PC-9 (cell line): ENCODE measurements around the gene MEX3A. TPM values are rescaled to one million over a fixed set of nuclear protein-coding genes. Genes with fewer than 3 reads are reported as not detected.
A peak's percentile ranks its signal among the peaks of the same experiment; 100 is the strongest.
"Not testable (repeated sequence)": the region's sequence is repeated elsewhere in the genome, so short reads cannot be mapped to it uniquely, and the experiment has no call there.

ENCODE experiments used
- BruUV-seq: library from RNA; stranded (reverse); fragments of 400-500 nt; replicated peaks from 2 replicates; lab custom pipeline; 2021; lab: Mats Ljungman, UMichigan
- CTCF ChIA-PET: fragments of 300-600 bp; sonication (Branson Sonifier 250); formaldehyde crosslinking; loops from one replicate; lab custom pipeline; 2022; ENCODE audit warnings: antibody characterized with exemption; lab: Charles Lee
- POLR2A ChIA-PET: fragments of 300-600 bp; sonication (Branson Sonifier 250); formaldehyde crosslinking; loops from one replicate; lab custom pipeline; 2022; ENCODE audit warnings: antibody characterized with exemption; ENCODE audit not compliant: unreplicated experiment; lab: Charles Lee
- DNase-seq, 2 experiments: peaks; one replicate each; pipeline versions ENCODE4 v3.0.0 to v3.0.0-alpha.2; 2015 to 2022; ENCODE audit warnings: mixed read lengths in 1 of 2
- H2AFZ ChIP-seq: fragments of 200-600 bp; sonication (generic); 2 replicates; pipeline ENCODE4 v1.8.1; 2017; ENCODE audit warnings: antibody characterized with exemption
- H3F3A ChIP-seq: fragments of 200-600 bp; sonication (generic); 2 replicates; pipeline ENCODE4 v1.8.1; 2017; ENCODE audit warnings: antibody characterized with exemption, mild to moderate bottlenecking, low read depth; ENCODE audit not compliant: insufficient read depth
- H3K27ac ChIP-seq: fragments of 200-600 bp; sonication (generic); 2 replicates; pipeline ENCODE4 v1.6.1; 2016; ENCODE audit warnings: mixed run types
- H3K27me3 ChIP-seq: fragments of 200-600 bp; sonication (generic); 2 replicates; pipeline ENCODE4 v1.6.1; 2016; ENCODE audit warnings: low read depth, mixed run types; ENCODE audit not compliant: insufficient read depth
- H3K36me3 ChIP-seq: fragments of 200-600 bp; sonication (generic); 2 replicates; pipeline ENCODE4 v1.6.1; 2016; ENCODE audit warnings: low read depth, mixed run types
- H3K4me1 ChIP-seq: fragments of 200-600 bp; sonication (generic); replicated peaks from 2 replicates; pipeline ENCODE4 v1.6.1; 2016; ENCODE audit warnings: mixed run types; ENCODE audit not compliant: insufficient read depth
- H3K4me2 ChIP-seq: fragments of 200-600 bp; sonication (generic); 2 replicates; pipeline ENCODE4 v1.6.1; 2017; ENCODE audit warnings: mixed run types
- H3K4me3 ChIP-seq: fragments of 200-600 bp; sonication (generic); 2 replicates; pipeline ENCODE4 v1.6.1; 2016; ENCODE audit warnings: mixed run types
- H3K79me2 ChIP-seq: fragments of 200-600 bp; sonication (generic); 2 replicates; pipeline ENCODE4 v1.6.1; 2017; ENCODE audit warnings: low read depth, mixed run types
- H3K9me2 ChIP-seq: fragments of 200-600 bp; sonication (generic); 2 replicates; pipeline ENCODE4 v1.8.1; 2017; ENCODE audit warnings: mild to moderate bottlenecking; ENCODE audit not compliant: insufficient read depth
- H3K9me3 ChIP-seq: fragments of 200-600 bp; sonication (generic); 2 replicates; pipeline ENCODE4 v1.8.1; 2016; ENCODE audit warnings: low read depth; ENCODE audit not compliant: insufficient read depth
- H4K20me1 ChIP-seq: fragments of 200-600 bp; sonication (generic); 2 replicates; pipeline ENCODE4 v1.8.1; 2017; ENCODE audit not compliant: insufficient read depth
- CTCF ChIP-seq: fragments of 200-600 bp; sonication (generic); conservative IDR thresholded peaks from 2 replicates; pipeline ENCODE4 v1.6.1; 2017; ENCODE audit warnings: mixed run types, antibody characterized with exemption, mild to moderate bottlenecking, moderate library complexity
- EZH2 ChIP-seq: fragments of 200-600 bp; sonication (generic); IDR thresholded peaks from 2 replicates; pipeline ENCODE4 v1.8.0; 2017; ENCODE audit warnings: antibody characterized with exemption, low read depth
- intact Hi-C: fragments of 100-400 bp; cut with micrococcal nuclease; formaldehyde crosslinking; loops from one replicate; pipeline ENCODE4 v1.10.0; 2022; ENCODE audit not compliant: unreplicated experiment
- total RNA-seq: library from RNA; stranded (reverse); gene quantifications from 2 replicates; pipeline ENCODE4 v1.2.3, GENCODE V29; 2021

Gene MEX3A
- total RNA-seq, 1 experiment from 2014 or later, result 7.2 TPM

GRCh38 chr1:156117414-156118176 lies 35.3 kb upstream of the MEX3A start:
- peaks cover 16% of the 10 kb centered on the region; the same call in 1 of the 2 replicates for H3K36me3 ChIP-seq
- no peak overlapping the region for H2AFZ ChIP-seq
- intact Hi-C loops, result no loop called here
- TF ChIP-seq CTCF (no peak), EZH2 (no peak)
- H3K79me2 ChIP-seq, result peaks cover 80% of the 10 kb centered on the region
- H3F3A ChIP-seq, result peaks cover 57% of the 10 kb centered on the region
- H3K27me3 ChIP-seq, result no peaks in the 10 kb centered on the region
- ChIA-PET POLR2A (no interaction called here), CTCF (interaction anchor here (0.7 to 0.8 kb wide), 2 partner anchors 9 to 11 kb away, joined by 5 to 11 read pairs; no protein-coding TSS in a partner anchor)
- H3K27ac ChIP-seq, result peak overlapping the region; percentile 51
- no TSS peak for BruUV-seq
- peaks cover 51% of the 10 kb centered on the region for H4K20me1 ChIP-seq
- peak in 1 of 2 experiments; percentile 55 for DNase-seq
- H3K4me1 ChIP-seq, result peaks cover 75% of the 10 kb centered on the region
- H3K9me3 ChIP-seq, result no peaks in the 10 kb centered on the region
- H3K9me2 ChIP-seq, result no peaks in the 10 kb centered on the region
- peak overlapping the region; percentile 100 for H3K4me3 ChIP-seq
- peak overlapping the region; percentile 99 for H3K4me2 ChIP-seq

GRCh38 chr1:156116731-156117130 lies 34.5 kb upstream of the MEX3A start:
- peak overlapping the region; percentile 100 for H3K4me3 ChIP-seq
- ChIA-PET CTCF (interaction anchor here (0.7 to 0.8 kb wide), 2 partner anchors 10 to 12 kb away, joined by 5 to 11 read pairs; no protein-coding TSS in a partner anchor), POLR2A (interaction anchor here (2.9 kb wide), 1 partner anchor 10 kb away, joined by 21 read pairs; no protein-coding TSS in a partner anchor)
- H3F3A ChIP-seq, result peaks cover 49% of the 10 kb centered on the region
- DNase-seq, H3K9me2 ChIP-seq, intact Hi-C loops, H3K27me3 ChIP-seq, BruUV-seq, H3K9me3 ChIP-seq, H2AFZ ChIP-seq: not testable (repeated sequence)
- H3K36me3 ChIP-seq, result peaks cover 16% of the 10 kb centered on the region; the same call in 1 of the 2 replicates
- H3K4me1 ChIP-seq, result peaks cover 75% of the 10 kb centered on the region
- H3K79me2 ChIP-seq, result peaks cover 72% of the 10 kb centered on the region
- peaks cover 51% of the 10 kb centered on the region for H4K20me1 ChIP-seq
- peak overlapping the region; percentile 99 for H3K4me2 ChIP-seq
- peak overlapping the region; percentile 69 for H3K27ac ChIP-seq

- intact Hi-C loops, result loop anchor here (2.0 kb wide), 1 partner anchor 15 kb away; no protein-coding TSS in a partner anchor
- no peak overlapping the region for H2AFZ ChIP-seq
- peak overlapping the region; percentile 99 for H3K4me2 ChIP-seq
- peaks cover 62% of the 10 kb centered on the region for H3K79me2 ChIP-seq
- H3K4me1 ChIP-seq, result peaks cover 69% of the 10 kb centered on the region
- H3F3A ChIP-seq, result peaks cover 39% of the 10 kb centered on the region
- peaks cover 16% of the 10 kb centered on the region; the same call in 1 of the 2 replicates for H3K36me3 ChIP-seq
- ChIA-PET CTCF (interaction anchor here (0.5 to 0.6 kb wide), 2 partner anchors 12 to 109 kb away, joined by 7 to 8 read pairs; no protein-coding TSS in a partner anchor), POLR2A (interaction anchor here (0.5 to 2.9 kb wide), 6 partner anchors 11 to 307 kb away, joined by 4 to 21 read pairs (median 7); no protein-coding TSS in a partner anchor)
- TF ChIP-seq CTCF, result no peak
- no peak for TF ChIP-seq EZH2
- peaks cover 51% of the 10 kb centered on the region for H4K20me1 ChIP-seq
- H3K9me2 ChIP-seq, result no peaks in the 10 kb centered on the region
- BruUV-seq, result TSS peak; percentile 45
- H3K27me3 ChIP-seq, result no peaks in the 10 kb centered on the region
- no peaks in the 10 kb centered on the region for H3K9me3 ChIP-seq
- peak; percentile 56 to 66 for DNase-seq
- H3K4me3 ChIP-seq, result peak overlapping the region; percentile 100
- H3K27ac ChIP-seq, result peak overlapping the region; percentile 69
These were observed 33.5 kb upstream of the MEX3A start for GRCh38 chr1:156115514-156116374.
